ENCODE data around the gene BACE2.

Gene BACE2

GRCh38 chr21:41220208-41220733, 52.3 kb downstream of the BACE2 start:
- no peak for DNase-seq (ENCODE audit: insufficient read length, low spot score)
- no peak for TF ChIP-seq CTCF (IDR thresholded peaks at IDR 0.05; ENCODE audit: insufficient read depth, missing control alignments)
- FAIRE-seq = no peak

- DNase-seq (ENCODE audit: insufficient read length, low spot score) = no peak
- FAIRE-seq = no peak
- no peak for TF ChIP-seq CTCF (IDR thresholded peaks at IDR 0.05; ENCODE audit: insufficient read depth, missing control alignments)
These were observed 54.5 kb downstream of the BACE2 start for GRCh38 chr21:41222247-41223068.

- DNase-seq (ENCODE audit: insufficient read length, low spot score) (no peak), FAIRE-seq (no peak)
- no peak for TF ChIP-seq CTCF (IDR thresholded peaks at IDR 0.05; ENCODE audit: insufficient read depth, missing control alignments)
These were observed 58.9 kb downstream of the BACE2 start for GRCh38 chr21:41226853-41227252.

GRCh38 chr21:41227357-41228005, 59.5 kb downstream of the BACE2 start:
- TF ChIP-seq CTCF (IDR thresholded peaks at IDR 0.05; ENCODE audit: insufficient read depth, missing control alignments) = no peak
- DNase-seq (ENCODE audit: insufficient read length, low spot score) (no peak), FAIRE-seq (no peak)

- DNase-seq (ENCODE audit: insufficient read length, low spot score) = no peak
- no peak for TF ChIP-seq CTCF (IDR thresholded peaks at IDR 0.05; ENCODE audit: insufficient read depth, missing control alignments)
- no peak for FAIRE-seq
These were observed 60.0 kb downstream of the BACE2 start for GRCh38 chr21:41228006-41228370.

- no peak for DNase-seq (ENCODE audit: insufficient read length, low spot score)
- FAIRE-seq = no peak
- TF ChIP-seq CTCF (IDR thresholded peaks at IDR 0.05; ENCODE audit: insufficient read depth, missing control alignments) = no peak
These were observed 60.5 kb downstream of the BACE2 start for GRCh38 chr21:41228492-41228891.

GRCh38 chr21:41228958-41229357, 61.0 kb downstream of the BACE2 start:
- no peak for TF ChIP-seq CTCF (IDR thresholded peaks at IDR 0.05; ENCODE audit: insufficient read depth, missing control alignments)
- FAIRE-seq = no peak
- DNase-seq (ENCODE audit: insufficient read length, low spot score) = no peak
